Keratinocyte (primary cell): ENCODE results near the gene CABLES2.

Experiments used
- EZH2 ChIP-seq: IDR thresholded peaks from one replicate; pipeline ENCODE4 v1.6.1; 2012; ENCODE audit warnings: inconsistent platforms, mild to moderate bottlenecking, low read length, moderate library complexity
- TF ChIP-seq, protein P1 (sequence below), 3 experiments: IDR thresholded peaks in 1 of 3; conservative IDR thresholded peaks in 1 of 3; optimal IDR thresholded peaks in 1 of 3; 2 replicates in 2 of 3; 3 replicates in 1 of 3; pipeline versions ENCODE3 to v1.5.1; 2011; ENCODE audit warnings: low read length in 3 of 3, mild to moderate bottlenecking in 3 of 3, moderate library complexity in 2 of 3, control low read depth in 1 of 3, inconsistent platforms in 1 of 3; ENCODE audit not compliant: insufficient read depth in 2 of 3; ENCODE audit errors: extremely low read depth in 1 of 3

DNA sequence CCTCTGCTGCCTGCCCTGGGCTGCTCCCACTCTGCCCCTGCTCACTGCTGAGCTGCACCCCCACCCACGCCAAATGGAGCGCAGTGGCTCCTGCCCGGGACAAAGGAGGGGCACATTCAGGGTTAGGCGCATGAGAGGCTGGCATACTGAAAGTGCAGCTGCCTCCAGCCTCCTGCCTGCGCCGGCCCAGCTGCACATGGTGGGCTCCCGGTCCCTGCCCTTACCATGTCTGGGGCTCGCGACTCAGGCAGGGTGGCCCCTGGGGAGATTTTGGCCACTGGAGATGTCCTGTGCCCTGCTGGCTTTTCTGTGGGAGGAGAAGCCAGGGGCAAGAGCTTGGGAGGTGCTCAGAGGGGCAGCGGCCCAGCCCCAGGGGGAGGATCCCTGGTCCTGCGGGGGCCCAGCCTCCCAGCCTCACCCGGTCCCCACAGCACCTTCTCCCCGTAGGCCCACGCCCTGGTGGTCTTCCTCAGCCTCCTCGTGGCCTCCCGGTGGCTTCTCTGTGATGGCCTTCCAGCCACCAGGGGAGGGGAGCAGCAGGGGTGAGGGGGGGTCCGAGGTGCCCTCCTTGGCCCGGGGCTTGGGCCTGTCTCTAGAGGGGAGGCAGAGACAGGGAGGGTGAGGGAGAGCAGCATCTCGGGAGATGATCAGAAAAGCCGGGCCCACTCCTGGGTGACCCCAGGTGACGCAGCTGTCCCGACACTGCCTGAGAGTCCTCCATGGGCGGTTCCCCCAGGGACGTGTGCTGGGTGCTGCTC, 8.4 kb upstream of the CABLES2 start:
- TF ChIP-seq, protein P1, sequence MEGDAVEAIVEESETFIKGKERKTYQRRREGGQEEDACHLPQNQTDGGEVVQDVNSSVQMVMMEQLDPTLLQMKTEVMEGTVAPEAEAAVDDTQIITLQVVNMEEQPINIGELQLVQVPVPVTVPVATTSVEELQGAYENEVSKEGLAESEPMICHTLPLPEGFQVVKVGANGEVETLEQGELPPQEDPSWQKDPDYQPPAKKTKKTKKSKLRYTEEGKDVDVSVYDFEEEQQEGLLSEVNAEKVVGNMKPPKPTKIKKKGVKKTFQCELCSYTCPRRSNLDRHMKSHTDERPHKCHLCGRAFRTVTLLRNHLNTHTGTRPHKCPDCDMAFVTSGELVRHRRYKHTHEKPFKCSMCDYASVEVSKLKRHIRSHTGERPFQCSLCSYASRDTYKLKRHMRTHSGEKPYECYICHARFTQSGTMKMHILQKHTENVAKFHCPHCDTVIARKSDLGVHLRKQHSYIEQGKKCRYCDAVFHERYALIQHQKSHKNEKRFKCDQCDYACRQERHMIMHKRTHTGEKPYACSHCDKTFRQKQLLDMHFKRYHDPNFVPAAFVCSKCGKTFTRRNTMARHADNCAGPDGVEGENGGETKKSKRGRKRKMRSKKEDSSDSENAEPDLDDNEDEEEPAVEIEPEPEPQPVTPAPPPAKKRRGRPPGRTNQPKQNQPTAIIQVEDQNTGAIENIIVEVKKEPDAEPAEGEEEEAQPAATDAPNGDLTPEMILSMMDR (optimal IDR thresholded peaks at IDR 0.05 in 1 of 3, IDR thresholded peaks at IDR 0.05 in 1 of 3, conservative IDR thresholded peaks at IDR 0.05 in 1 of 3; ENCODE audit: extremely low read depth in 1 of 3, insufficient read depth in 2 of 3, low read length in 3 of 3), result no peak
- no peak for TF ChIP-seq EZH2
